ENCODE measurements around the gene HOXA11. TPM values are rescaled to one million over a fixed set of nuclear protein-coding genes. Genes with fewer than 3 reads are reported as not detected.

Gene HOXA11
- polyA plus RNA-seq, 6 donors from 2014 or later = not detected

- Mint-ChIP-seq H3K36me3 (peaks cover 0 to 18% of the 10 kb centered on the region in 2 donors), H3K27me3 (peaks cover 52 to 83% (median 62%) of the 10 kb centered on the region in 3 donors), H3K27ac (peak overlapping the region in 1 of 6 donors; percentile 96), H3K9me3 (peaks cover 2 to 22% (median 5%) of the 10 kb centered on the region in 7 donors), H3K4me1 (peaks cover 20 to 24% (median 22%) of the 10 kb centered on the region in 3 donors), H3K4me3 (peak overlapping the region in 6 of 8 donors; percentile 42 to 78 (median 69))
- ATAC-seq (ENCODE audit: low read depth in 2 of 2) (peak; percentile 14 to 25), DNase-seq (no peak)
These were observed 12.1 kb downstream of the HOXA11 start for GRCh38 chr7:27172823-27173510.

GRCh38 chr7:27172315-27172774 is 12.7 kb downstream of the HOXA11 start:
- Mint-ChIP-seq H3K9me3 (peaks cover 2 to 28% (median 5%) of the 10 kb centered on the region in 7 donors), H3K36me3 (peaks cover 0 to 19% of the 10 kb centered on the region in 2 donors), H3K4me3 (peak overlapping the region; percentile 57 to 83 (median 76)), H3K27ac (peak overlapping the region in 4 of 6 donors; percentile 9 to 97 (median 89)), H3K27me3 (peaks cover 46 to 83% (median 59%) of the 10 kb centered on the region in 3 donors), H3K4me1 (peaks cover 20 to 24% (median 23%) of the 10 kb centered on the region in 3 donors)
- ATAC-seq (ENCODE audit: low read depth in 2 of 2) (no peak), DNase-seq (no peak)

- DNase-seq = no peak
- Mint-ChIP-seq H3K27me3 (peaks cover 40 to 83% (median 62%) of the 10 kb centered on the region in 3 donors), H3K4me3 (peak overlapping the region; percentile 57 to 83 (median 73)), H3K36me3 (peaks cover 0 to 24% of the 10 kb centered on the region in 2 donors), H3K4me1 (peaks cover 24 to 29% (median 24%) of the 10 kb centered on the region in 3 donors), H3K9me3 (peaks cover 5 to 28% (median 7%) of the 10 kb centered on the region in 7 donors), H3K27ac (peak overlapping the region in 4 of 6 donors; percentile 9 to 97 (median 89))
- ATAC-seq (ENCODE audit: low read depth in 2 of 2) = no peak
These were observed 13.3 kb downstream of the HOXA11 start for GRCh38 chr7:27171637-27172314.

- H3K27me3 Mint-ChIP-seq = peaks cover 36 to 79% (median 60%) of the 10 kb centered on the region in 3 donors
- ATAC-seq (ENCODE audit: low read depth in 2 of 2) (no peak), DNase-seq (no peak)
- H3K4me1 Mint-ChIP-seq = peaks cover 24 to 29% (median 24%) of the 10 kb centered on the region in 3 donors
- H3K9me3 Mint-ChIP-seq = peaks cover 5 to 28% (median 7%) of the 10 kb centered on the region in 7 donors
- H3K27ac Mint-ChIP-seq = peak overlapping the region in 4 of 6 donors; percentile 3 to 97 (median 89)
- H3K36me3 Mint-ChIP-seq = peaks cover 0 to 24% of the 10 kb centered on the region in 2 donors
- H3K4me3 Mint-ChIP-seq = peak overlapping the region in 3 of 8 donors; percentile 58 to 83 (median 77)
These were observed 13.8 kb downstream of the HOXA11 start for GRCh38 chr7:27171325-27171636.

GRCh38 chr7:27170426-27171324 is 14.4 kb downstream of the HOXA11 start:
- no peak for DNase-seq
- ATAC-seq (ENCODE audit: low read depth in 2 of 2) = no peak
- peaks cover 2 to 24% of the 10 kb centered on the region in 2 donors for H3K36me3 Mint-ChIP-seq
- H3K27ac Mint-ChIP-seq = peak overlapping the region in 5 of 6 donors; percentile 54 to 96 (median 76)
- peak overlapping the region in 2 of 8 donors; percentile 68 to 83 for H3K4me3 Mint-ChIP-seq
- H3K27me3 Mint-ChIP-seq = peaks cover 30 to 76% (median 54%) of the 10 kb centered on the region in 3 donors
- peaks cover 5 to 28% (median 7%) of the 10 kb centered on the region in 7 donors for H3K9me3 Mint-ChIP-seq
- H3K4me1 Mint-ChIP-seq = peaks cover 24 to 29% (median 24%) of the 10 kb centered on the region in 3 donors

GRCh38 chr7:27169658-27170425 is 15.2 kb downstream of the HOXA11 start:
- ATAC-seq (ENCODE audit: low read depth in 2 of 2) (no peak), DNase-seq (no peak)
- Mint-ChIP-seq H3K27ac (peak overlapping the region in 5 of 6 donors; percentile 31 to 91 (median 66)), H3K4me1 (peaks cover 22 to 27% (median 24%) of the 10 kb centered on the region in 3 donors), H3K4me3 (peak overlapping the region in 2 of 8 donors; percentile 68 to 83), H3K36me3 (peaks cover 4 to 24% of the 10 kb centered on the region in 2 donors), H3K9me3 (peaks cover 5 to 28% (median 7%) of the 10 kb centered on the region in 7 donors), H3K27me3 (peaks cover 27 to 71% (median 45%) of the 10 kb centered on the region in 3 donors)

- Mint-ChIP-seq H3K27me3 (peaks cover 32 to 71% (median 54%) of the 10 kb centered on the region in 3 donors), H3K4me3 (peak overlapping the region; percentile 1 to 87 (median 68)), H3K27ac (peak overlapping the region in 5 of 6 donors; percentile 19 to 97 (median 90)), H3K9me3 (peaks cover 5 to 34% (median 7%) of the 10 kb centered on the region in 7 donors), H3K36me3 (peaks cover 4 to 24% of the 10 kb centered on the region in 2 donors), H3K4me1 (peaks cover 28 to 32% (median 30%) of the 10 kb centered on the region in 3 donors)
- DNase-seq = no peak
- no peak for ATAC-seq (ENCODE audit: low read depth in 2 of 2)
These were observed 16.6 kb downstream of the HOXA11 start for GRCh38 chr7:27168265-27168947.

- no peak for DNase-seq
- peak overlapping the region in 3 of 8 donors; percentile 60 to 87 (median 76) for H3K4me3 Mint-ChIP-seq
- peak overlapping the region in 5 of 6 donors; percentile 27 to 97 (median 89) for H3K27ac Mint-ChIP-seq
- peaks cover 36 to 77% (median 59%) of the 10 kb centered on the region in 3 donors for H3K27me3 Mint-ChIP-seq
- no peak for ATAC-seq (ENCODE audit: low read depth in 2 of 2)
- peaks cover 4 to 24% of the 10 kb centered on the region in 2 donors for H3K36me3 Mint-ChIP-seq
- peaks cover 28 to 32% (median 30%) of the 10 kb centered on the region in 3 donors for H3K4me1 Mint-ChIP-seq
- H3K9me3 Mint-ChIP-seq = peaks cover 5 to 34% (median 7%) of the 10 kb centered on the region in 7 donors
These were observed 17.1 kb downstream of the HOXA11 start for GRCh38 chr7:27167916-27168264.

- ATAC-seq (ENCODE audit: low read depth in 2 of 2) (no peak), DNase-seq (no peak)
- Mint-ChIP-seq H3K27me3 (peaks cover 33 to 76% (median 57%) of the 10 kb centered on the region in 3 donors), H3K4me3 (peak overlapping the region in 6 of 8 donors; percentile 16 to 87 (median 60)), H3K27ac (peak overlapping the region in 4 of 6 donors; percentile 64 to 98 (median 93)), H3K36me3 (peaks cover 4 to 17% of the 10 kb centered on the region in 2 donors), H3K4me1 (peaks cover 21 to 24% (median 23%) of the 10 kb centered on the region in 3 donors), H3K9me3 (peaks cover 0 to 28% (median 5%) of the 10 kb centered on the region in 7 donors)
These were observed 18.2 kb downstream of the HOXA11 start for GRCh38 chr7:27166531-27167505.

- H3K27ac Mint-ChIP-seq = peak overlapping the region in 4 of 6 donors; percentile 86 to 97 (median 88)
- peaks cover 17 to 21% (median 20%) of the 10 kb centered on the region in 3 donors for H3K4me1 Mint-ChIP-seq
- H3K36me3 Mint-ChIP-seq = peaks cover 4 to 14% of the 10 kb centered on the region in 2 donors
- H3K9me3 Mint-ChIP-seq = peaks cover 0 to 28% (median 5%) of the 10 kb centered on the region in 7 donors
- peaks cover 30 to 74% (median 50%) of the 10 kb centered on the region in 3 donors for H3K27me3 Mint-ChIP-seq
- ATAC-seq (ENCODE audit: low read depth in 2 of 2) = no peak
- peak overlapping the region in 6 of 8 donors; percentile 42 to 66 (median 48) for H3K4me3 Mint-ChIP-seq
- DNase-seq = no peak
These were observed 19.0 kb downstream of the HOXA11 start for GRCh38 chr7:27165996-27166530.

Measured in naive B cell (primary cell).